GM12873 (cell line): ENCODE results near the gene WFDC12.

Source experiments
- CTCF ChIP-seq: IDR thresholded peaks from 2 replicates; pipeline ENCODE4 v1.5.1; 2012; ENCODE audit warnings: low read depth, mild to moderate bottlenecking, moderate library complexity, low read length, control low read depth; ENCODE audit not compliant: insufficient read depth; ENCODE audit errors: missing control alignments

The WFDC12 gene

GRCh38 chr20:45087814-45088213 is 36.5 kb downstream of the WFDC12 start:
- TF ChIP-seq CTCF = no peak

DNA sequence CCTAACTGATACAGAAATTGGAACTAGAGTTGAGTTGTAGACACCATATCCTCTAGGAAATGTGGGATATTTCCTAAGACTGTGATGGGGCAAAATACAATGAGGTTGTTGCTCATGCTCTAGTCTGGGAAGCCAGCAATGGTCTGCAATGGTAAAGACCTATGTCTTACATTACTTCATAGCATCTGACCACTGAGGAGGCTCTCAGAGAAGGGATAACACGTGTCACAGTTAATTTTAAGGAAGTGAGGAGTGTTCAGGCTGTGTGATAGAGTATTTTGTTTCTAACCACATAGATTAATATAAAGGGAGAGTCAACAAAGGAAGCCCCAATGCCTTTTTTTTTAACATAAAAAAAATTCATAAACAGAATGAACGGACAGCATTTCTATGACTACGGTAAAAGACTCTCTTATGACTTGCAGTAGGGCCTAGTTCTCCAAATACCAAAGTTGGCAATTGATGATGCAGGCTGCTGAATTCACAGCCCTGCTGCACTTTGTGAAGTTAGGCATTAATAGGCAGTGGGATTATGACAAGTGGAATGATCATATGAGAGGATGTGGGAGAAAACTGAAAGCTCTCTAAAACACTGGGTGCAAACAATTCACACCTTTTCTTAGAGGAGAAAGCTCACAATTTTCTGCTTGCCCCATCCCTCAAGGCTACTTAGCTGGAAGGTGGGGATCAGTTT is 37.0 kb downstream of the WFDC12 start:
- TF ChIP-seq CTCF = no peak

DNA sequence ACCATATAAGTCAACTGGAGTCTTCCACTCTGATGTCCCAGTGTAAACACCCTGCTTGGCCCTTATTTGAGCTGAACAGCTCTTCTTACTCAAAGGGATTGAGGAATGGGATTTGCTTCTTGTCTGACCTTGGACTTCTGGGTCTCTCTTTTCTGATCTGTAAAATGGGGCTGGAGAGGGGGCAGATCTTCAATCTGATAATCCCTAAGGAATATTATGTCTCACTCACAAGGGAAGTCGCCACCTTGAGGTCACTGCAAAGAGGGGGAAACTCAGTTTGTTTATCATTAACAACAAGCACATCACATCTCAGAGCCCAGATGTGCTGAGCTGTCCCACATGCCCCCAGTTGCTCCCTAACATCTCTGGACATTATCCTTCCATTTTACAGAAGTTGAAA is 38.4 kb downstream of the WFDC12 start:
- peak; percentile 2 for TF ChIP-seq CTCF

DNA sequence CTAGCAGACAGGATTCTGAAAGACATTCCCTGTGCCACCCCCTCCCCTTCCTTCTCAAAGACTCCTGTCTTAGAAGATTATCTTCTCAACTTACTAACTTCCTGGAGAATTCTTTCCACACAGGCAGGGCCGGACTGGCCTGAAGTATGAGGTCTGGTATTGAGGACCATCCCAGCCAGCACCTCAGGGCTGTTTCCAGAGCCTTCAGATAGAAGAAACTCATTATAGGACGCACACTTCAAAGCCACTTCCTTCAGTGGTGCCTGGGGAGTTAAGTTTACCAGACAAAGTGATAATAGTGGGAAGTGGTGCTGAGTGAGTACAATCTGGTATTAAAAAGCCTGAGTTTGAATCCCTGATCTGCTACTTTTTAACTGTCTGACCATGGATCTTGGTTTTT is 39.0 kb downstream of the WFDC12 start:
- no peak for TF ChIP-seq CTCF

DNA sequence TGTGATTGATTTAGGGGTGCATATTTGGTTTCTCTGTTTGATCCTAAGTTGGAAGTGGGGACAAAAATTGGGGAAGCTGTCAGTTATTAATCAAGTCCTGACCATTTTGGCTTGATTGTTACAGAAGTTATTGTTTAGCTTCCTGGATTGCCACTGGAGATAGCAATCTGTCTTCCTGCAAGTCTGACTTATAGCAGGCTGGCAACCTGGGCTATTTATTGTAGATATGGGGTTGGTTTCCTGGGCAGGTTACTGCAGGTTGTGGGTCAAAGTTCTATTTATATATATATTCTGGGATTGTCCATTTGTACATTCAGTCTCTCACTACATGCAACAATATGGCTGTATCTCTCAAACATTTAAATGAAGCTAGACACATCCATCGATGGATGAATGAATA is 41.1 kb downstream of the WFDC12 start:
- no peak for TF ChIP-seq CTCF

GRCh38 chr20:45082468-45082867 is 41.8 kb downstream of the WFDC12 start:
- no peak for TF ChIP-seq CTCF

GRCh38 chr20:45080867-45081624 is 43.2 kb downstream of the WFDC12 start:
- TF ChIP-seq CTCF = peak; percentile 50
